HL-60 (cell line): ENCODE data around the gene FARS2.

Experiments
- DNase-seq, 2 experiments: peaks; one replicate each; pipeline ENCODE4 v3.0.0-alpha.2; 2010 to 2020; ENCODE audit warnings: low read depth in 1 of 2, low spot score in 1 of 2
- H3K27ac ChIP-seq: fragments of 250-450 bp; sonication (Bioruptor Pico); replicated peaks from 2 replicates; pipeline ENCODE4 v1.5.1; 2020; ENCODE audit warnings: mild to moderate bottlenecking, moderate library complexity
- H3K27me3 ChIP-seq: fragments of 250-450 bp; sonication (Bioruptor Pico); 2 replicates; pipeline ENCODE4 v1.5.1; 2021; ENCODE audit warnings: mild to moderate bottlenecking, moderate library complexity; ENCODE audit not compliant: insufficient read depth, poor library complexity, severe bottlenecking
- H3K4me3 ChIP-seq: replicated peaks from 2 replicates; pipeline ENCODE4 v1.5.1; 2011; ENCODE audit warnings: mild to moderate bottlenecking, control low read depth, low read length; ENCODE audit not compliant: insufficient read depth
- GABPA ChIP-seq: IDR thresholded peaks from 2 replicates; pipeline ENCODE4 v1.6.1; 2012; ENCODE audit warnings: low read depth
- POLR2AphosphoS5 ChIP-seq: IDR thresholded peaks from 2 replicates; pipeline ENCODE4 v1.6.1; 2012; ENCODE audit warnings: low read depth
- REST ChIP-seq: IDR thresholded peaks from 2 replicates; pipeline ENCODE4 v1.6.1; 2012; ENCODE audit warnings: low read depth; ENCODE audit not compliant: insufficient replicate concordance
- SPI1 ChIP-seq: IDR thresholded peaks from 2 replicates; pipeline ENCODE4 v1.6.1; 2012; ENCODE audit warnings: low read depth, mild to moderate bottlenecking, borderline replicate concordance
- TF ChIP-seq, protein P1 (sequence below): IDR thresholded peaks from one replicate; pipeline ENCODE4 v1.5.1; 2011; ENCODE audit warnings: low read length, control low read depth, inconsistent platforms; ENCODE audit not compliant: insufficient read depth

The FARS2 gene

GRCh38 chr6:5427586-5427985, 166.3 kb downstream of the FARS2 start:
- TF ChIP-seq REST (no peak), SPI1 (no peak), POLR2AphosphoS5 (no peak), GABPA (no peak)
- TF ChIP-seq, protein P1, sequence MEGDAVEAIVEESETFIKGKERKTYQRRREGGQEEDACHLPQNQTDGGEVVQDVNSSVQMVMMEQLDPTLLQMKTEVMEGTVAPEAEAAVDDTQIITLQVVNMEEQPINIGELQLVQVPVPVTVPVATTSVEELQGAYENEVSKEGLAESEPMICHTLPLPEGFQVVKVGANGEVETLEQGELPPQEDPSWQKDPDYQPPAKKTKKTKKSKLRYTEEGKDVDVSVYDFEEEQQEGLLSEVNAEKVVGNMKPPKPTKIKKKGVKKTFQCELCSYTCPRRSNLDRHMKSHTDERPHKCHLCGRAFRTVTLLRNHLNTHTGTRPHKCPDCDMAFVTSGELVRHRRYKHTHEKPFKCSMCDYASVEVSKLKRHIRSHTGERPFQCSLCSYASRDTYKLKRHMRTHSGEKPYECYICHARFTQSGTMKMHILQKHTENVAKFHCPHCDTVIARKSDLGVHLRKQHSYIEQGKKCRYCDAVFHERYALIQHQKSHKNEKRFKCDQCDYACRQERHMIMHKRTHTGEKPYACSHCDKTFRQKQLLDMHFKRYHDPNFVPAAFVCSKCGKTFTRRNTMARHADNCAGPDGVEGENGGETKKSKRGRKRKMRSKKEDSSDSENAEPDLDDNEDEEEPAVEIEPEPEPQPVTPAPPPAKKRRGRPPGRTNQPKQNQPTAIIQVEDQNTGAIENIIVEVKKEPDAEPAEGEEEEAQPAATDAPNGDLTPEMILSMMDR, result no peak
- H3K27me3 ChIP-seq, result no peaks in the 10 kb centered on the region
- no peak overlapping the region for H3K4me3 ChIP-seq
- no peak overlapping the region for H3K27ac ChIP-seq
- no peak for DNase-seq

DNA sequence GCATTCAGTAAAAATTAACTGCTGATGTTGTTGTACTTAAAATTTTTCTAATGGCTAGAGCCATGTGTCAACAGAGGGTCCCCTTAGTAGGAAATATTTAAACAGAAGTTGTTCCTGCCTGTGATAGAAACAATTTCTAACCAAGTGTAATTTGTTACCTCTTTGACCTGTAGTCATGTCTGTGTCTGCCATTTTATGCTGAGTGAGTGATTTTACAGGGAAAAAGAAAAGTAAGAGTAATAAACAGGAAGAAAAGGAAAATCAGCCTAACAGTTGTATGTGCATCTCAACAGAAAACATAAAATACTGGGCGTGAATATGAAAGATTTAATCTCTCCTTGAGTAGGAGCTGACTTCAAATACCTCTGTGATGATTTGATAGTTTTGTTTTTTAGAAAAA, 172.0 kb downstream of the FARS2 start:
- Histone ChIP-seq H3K27ac (no peak overlapping the region), H3K27me3 (no peaks in the 10 kb centered on the region), H3K4me3 (no peak overlapping the region)
- TF ChIP-seq REST, result no peak
- no peak for TF ChIP-seq GABPA
- TF ChIP-seq, protein P1, result no peak
- TF ChIP-seq SPI1, result no peak
- TF ChIP-seq POLR2AphosphoS5, result no peak
- DNase-seq, result no peak

DNA sequence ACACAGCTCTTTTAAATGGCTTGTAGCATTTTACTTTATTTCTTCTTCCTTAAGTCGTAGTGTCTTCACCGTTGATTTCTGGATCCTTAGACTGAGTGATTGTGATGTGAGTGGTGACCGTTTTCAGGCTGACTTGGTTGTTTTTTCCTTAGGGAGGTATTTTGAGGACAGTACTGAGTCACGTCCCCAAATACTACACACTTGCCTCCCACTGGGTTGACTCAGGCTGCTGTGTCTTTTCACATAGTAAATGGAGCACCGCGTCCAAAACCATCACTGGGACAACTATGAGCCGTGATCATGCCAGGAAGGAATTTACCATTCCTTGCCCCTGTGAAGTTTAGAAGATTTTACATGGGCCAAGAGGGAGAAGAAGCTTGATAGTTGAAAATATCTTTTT, 174.1 kb downstream of the FARS2 start:
- DNase-seq, result no peak
- no peak for TF ChIP-seq POLR2AphosphoS5
- TF ChIP-seq GABPA, result no peak
- no peak for TF ChIP-seq SPI1
- TF ChIP-seq, protein P1, result no peak
- TF ChIP-seq REST, result no peak
- H3K4me3 ChIP-seq, result no peak overlapping the region
- no peaks in the 10 kb centered on the region for H3K27me3 ChIP-seq
- H3K27ac ChIP-seq, result no peak overlapping the region
